Keratinocyte (primary cell): ENCODE results near the gene SEC22B. TPM values are rescaled to one million over a fixed set of nuclear protein-coding genes. Genes with fewer than 3 reads are reported as not detected.
A peak's percentile ranks its signal among the peaks of the same experiment; 100 is the strongest.
"Not testable (repeated sequence)": the region's sequence is repeated elsewhere in the genome, so short reads cannot be mapped to it uniquely, and the experiment has no call there.

Experiments used
- DNase-seq: peaks from one replicate; pipeline ENCODE4 v3.0.0-alpha.2; 2011; ENCODE audit warnings: low read depth, missing footprints, low spot score
- FAIRE-seq: peaks from 2 replicates; lab custom pipeline; 2011; peaks lifted over from hg19 to GRCh38; lab: Jason Lieb, UNC
- H2AFZ ChIP-seq: 2 replicates; pipeline ENCODE4 v1.6.0; 2012; ENCODE audit warnings: low read length, control low read depth, inconsistent platforms; ENCODE audit not compliant: control insufficient read depth
- H3K27ac ChIP-seq: 2 replicates; pipeline ENCODE4 v1.5.1; 2011; ENCODE audit warnings: low read length; ENCODE audit not compliant: control insufficient read depth, insufficient read depth
- H3K27me3 ChIP-seq: 3 replicates; pipeline ENCODE4 v1.6.0; 2011; ENCODE audit warnings: low read length; ENCODE audit not compliant: control insufficient read depth, insufficient read depth; ENCODE audit errors: extremely low read depth
- H3K36me3 ChIP-seq, 2 experiments: 2 replicates in 1 of 2; 3 replicates in 1 of 2; pipeline ENCODE4 v1.5.1; 2011; ENCODE audit warnings: low read length in 2 of 2, mild to moderate bottlenecking in 1 of 2; ENCODE audit not compliant: control insufficient read depth in 2 of 2, insufficient read depth in 2 of 2; ENCODE audit errors: extremely low read depth in 1 of 2
- H3K4me1 ChIP-seq: 3 replicates; pipeline ENCODE4 v1.5.1; 2011; ENCODE audit warnings: low read length; ENCODE audit not compliant: control insufficient read depth, insufficient read depth; ENCODE audit errors: extremely low read depth
- H3K4me2 ChIP-seq: 3 replicates; pipeline ENCODE4 v1.6.0; 2011; ENCODE audit warnings: low read depth, low read length; ENCODE audit not compliant: control insufficient read depth, insufficient read depth; ENCODE audit errors: extremely low read depth
- H3K4me3 ChIP-seq, 3 experiments: fragments of 200-600 bp in 1 of 3; sonication (generic) in 1 of 3; 2 replicates in 2 of 3; 3 replicates in 1 of 3; pipeline ENCODE4 v1.5.1; 2011 to 2016; ENCODE audit warnings: low read length in 3 of 3, mild to moderate bottlenecking in 3 of 3, control low read depth in 2 of 3, inconsistent platforms in 1 of 3, low read depth in 1 of 3, mixed read lengths in 1 of 3, mixed run types in 1 of 3, moderate library complexity in 1 of 3; ENCODE audit not compliant: control insufficient read depth in 2 of 3, insufficient read depth in 2 of 3; ENCODE audit errors: extremely low read depth in 1 of 3
- H3K79me2 ChIP-seq: 2 replicates; pipeline ENCODE4 v1.6.0; 2012; ENCODE audit warnings: low read length; ENCODE audit not compliant: control insufficient read depth, insufficient read depth
- H3K9ac ChIP-seq: 3 replicates; pipeline ENCODE4 v1.6.0; 2011; ENCODE audit warnings: low read length; ENCODE audit not compliant: control insufficient read depth, insufficient read depth; ENCODE audit errors: extremely low read depth
- H3K9me1 ChIP-seq: 3 replicates; pipeline ENCODE4 v1.6.0; 2011; ENCODE audit warnings: low read length; ENCODE audit not compliant: control insufficient read depth, insufficient read depth; ENCODE audit errors: extremely low read depth
- H3K9me3 ChIP-seq: 2 replicates; pipeline ENCODE4 v1.5.1; 2012; ENCODE audit warnings: low read depth, low read length; ENCODE audit not compliant: control insufficient read depth
- H4K20me1 ChIP-seq: 3 replicates; pipeline ENCODE4 v1.6.0; 2011; ENCODE audit warnings: low read length; ENCODE audit not compliant: control insufficient read depth, insufficient read depth; ENCODE audit errors: extremely low read depth
- dilution Hi-C: fragments of 300-500 bp; cut with MboI; formaldehyde crosslinking; loops from one replicate; pipeline ENCODE4 v1.7.0; 2020; ENCODE audit warnings: low sequenced_read_pairs; ENCODE audit not compliant: extremely low pct_ligation_motif_present
- polyA plus RNA-seq, 5 experiments: library from polyadenylated mRNA; depleted of rRNA in 3 of 5; stranded (reverse) in 3 of 5; stranded (forward) in 1 of 5; unstranded in 1 of 5; fragments of >200 nt; gene quantifications; 1 replicate in 1 of 5; 2 replicates in 3 of 5; 3 replicates in 1 of 5; pipeline versions ENCODE4 v1.2.1 to v1.2.3, GENCODE V29; 2011 to 2012; ENCODE audit warnings: missing spikeins in 2 of 5, low read depth in 1 of 5, low replicate concordance in 1 of 5

The SEC22B gene
- polyA plus RNA-seq, 1 donor (not counting 4 experiments of a cell fraction or from before 2014, with no cell fraction given) = 19.5 TPM

- H3K4me2 ChIP-seq, DNase-seq, H3K4me3 ChIP-seq, H3K79me2 ChIP-seq, H3K36me3 ChIP-seq, H3K9ac ChIP-seq, H2AFZ ChIP-seq, H3K27me3 ChIP-seq, H3K9me3 ChIP-seq, H3K4me1 ChIP-seq, FAIRE-seq, H3K9me1 ChIP-seq, H3K27ac ChIP-seq, dilution Hi-C loops, H4K20me1 ChIP-seq: not testable (repeated sequence)
Observed at GRCh38 chr1:120210754-120211153, 34.4 kb upstream of the SEC22B start.

GRCh38 chr1:120196863-120197775 is 20.8 kb upstream of the SEC22B start:
- H3K4me2 ChIP-seq, H2AFZ ChIP-seq, DNase-seq, H3K27ac ChIP-seq, H3K9me1 ChIP-seq, H3K9me3 ChIP-seq, H4K20me1 ChIP-seq, FAIRE-seq, H3K9ac ChIP-seq, H3K79me2 ChIP-seq, H3K36me3 ChIP-seq, H3K27me3 ChIP-seq, H3K4me1 ChIP-seq, dilution Hi-C loops: not testable (repeated sequence)
- H3K4me3 ChIP-seq = peak overlapping the region in 1 of 3 experiments; percentile 21

- FAIRE-seq, H3K4me1 ChIP-seq, H3K79me2 ChIP-seq, H3K9me3 ChIP-seq, H3K9ac ChIP-seq, dilution Hi-C loops, H3K27ac ChIP-seq, H4K20me1 ChIP-seq, H3K4me2 ChIP-seq, DNase-seq, H3K27me3 ChIP-seq, H3K36me3 ChIP-seq, H2AFZ ChIP-seq, H3K9me1 ChIP-seq, H3K4me3 ChIP-seq: not testable (repeated sequence)
Observed at GRCh38 chr1:120188626-120189025, 12.3 kb upstream of the SEC22B start.

- H2AFZ ChIP-seq, H3K9me3 ChIP-seq, H3K9ac ChIP-seq, H3K36me3 ChIP-seq, DNase-seq, H3K4me2 ChIP-seq, H3K4me1 ChIP-seq, FAIRE-seq, H3K79me2 ChIP-seq, H3K27ac ChIP-seq, H3K4me3 ChIP-seq, H3K9me1 ChIP-seq, H4K20me1 ChIP-seq, dilution Hi-C loops, H3K27me3 ChIP-seq: not testable (repeated sequence)
Observed at GRCh38 chr1:120182176-120182707, 5.9 kb upstream of the SEC22B start.
